Endothelial cell of umbilical vein (primary cell): ENCODE data around the gene FOXL3. TPM values are rescaled to one million over a fixed set of nuclear protein-coding genes. Genes with fewer than 3 reads are reported as not detected.

Experiments used
- BruUV-seq: library from RNA; stranded (reverse); fragments of 400-500 nt; replicated peaks from 2 replicates; lab custom pipeline; 2021; lab: Mats Ljungman, UMichigan
- CTCF ChIA-PET: fragments of 300-600, 350-600 bp; sonication (Branson Sonifier 250); formaldehyde crosslinking; loops from one replicate; lab custom pipeline; 2021; ENCODE audit warnings: antibody characterized with exemption, inconsistent platforms; lab: Charles Lee
- POLR2A ChIA-PET: fragments of 300-600, 350-600 bp; sonication (Branson Sonifier 250); formaldehyde crosslinking; loops from one replicate; lab custom pipeline; 2021; ENCODE audit warnings: antibody characterized with exemption, inconsistent platforms; lab: Charles Lee
- DNase-seq: peaks from one replicate; pipeline ENCODE4 v3.0.0-alpha.2; 2011; ENCODE audit warnings: low read depth, low spot score
- FAIRE-seq: peaks from 2 replicates; lab custom pipeline; 2011; peaks lifted over from hg19 to GRCh38; lab: Jason Lieb, UNC
- H2AFZ ChIP-seq: 2 replicates; pipeline ENCODE4 v1.6.0; 2012; ENCODE audit warnings: low read depth, low read length, control low read depth, inconsistent platforms
- H3K27ac ChIP-seq: 2 replicates; pipeline ENCODE4 v1.5.1; 2011; ENCODE audit warnings: low read depth, mild to moderate bottlenecking, control low read depth, low read length, moderate library complexity; ENCODE audit not compliant: insufficient read depth
- H3K27me3 ChIP-seq, 2 experiments: 2 replicates each; pipeline versions ENCODE4 v1.6.0 to v1.6.1; 2011; ENCODE audit warnings: low read length in 2 of 2, mixed read lengths in 1 of 2; ENCODE audit not compliant: control insufficient read depth in 2 of 2, insufficient read depth in 2 of 2
- H3K36me3 ChIP-seq, 2 experiments: 2 replicates in 1 of 2; 3 replicates in 1 of 2; pipeline ENCODE4 v1.5.1; 2011; ENCODE audit warnings: low read length in 2 of 2, mild to moderate bottlenecking in 1 of 2, moderate library complexity in 1 of 2; ENCODE audit not compliant: control insufficient read depth in 2 of 2, insufficient read depth in 2 of 2; ENCODE audit errors: extremely low read depth in 1 of 2
- H3K4me1 ChIP-seq: 3 replicates; pipeline ENCODE4 v1.5.1; 2011; ENCODE audit warnings: mild to moderate bottlenecking, low read length; ENCODE audit not compliant: control insufficient read depth, insufficient read depth; ENCODE audit errors: extremely low read depth
- H3K4me2 ChIP-seq: 2 replicates; pipeline ENCODE4 v1.6.1; 2011; ENCODE audit warnings: low read length, control low read depth, mixed read lengths; ENCODE audit not compliant: insufficient read depth
- H3K4me3 ChIP-seq, 3 experiments: fragments of 200-600 bp in 1 of 3; sonication (generic), shearing (Covaris generic) in 1 of 3; replicated peaks in 1 of 3; 2 replicates each; pipeline ENCODE4 v1.5.1; 2011 to 2016; ENCODE audit warnings: control low read depth in 3 of 3, low read length in 3 of 3, mild to moderate bottlenecking in 2 of 3, inconsistent platforms in 1 of 3, low read depth in 1 of 3, moderate library complexity in 1 of 3; ENCODE audit not compliant: insufficient read depth in 1 of 3
- H3K79me2 ChIP-seq: 2 replicates; pipeline ENCODE4 v1.6.0; 2012; ENCODE audit warnings: low read length, inconsistent platforms; ENCODE audit not compliant: control insufficient read depth, insufficient read depth
- H3K9ac ChIP-seq: replicated peaks from 2 replicates; pipeline ENCODE3; 2011; ENCODE audit warnings: low read length, control low read depth; ENCODE audit not compliant: insufficient read depth; ENCODE audit errors: extremely low read depth
- H3K9me1 ChIP-seq: replicated peaks from 3 replicates; pipeline ENCODE4 v1.6.0; 2011; ENCODE audit warnings: mild to moderate bottlenecking, low read length; ENCODE audit not compliant: control insufficient read depth, insufficient read depth; ENCODE audit errors: extremely low read depth
- H3K9me3 ChIP-seq: replicated peaks from 2 replicates; pipeline ENCODE4 v1.5.1; 2012; ENCODE audit warnings: low read length, inconsistent platforms; ENCODE audit not compliant: control insufficient read depth, insufficient read depth
- H4K20me1 ChIP-seq: replicated peaks from 2 replicates; pipeline ENCODE3; 2011; ENCODE audit warnings: mild to moderate bottlenecking, low read length; ENCODE audit not compliant: control insufficient read depth, insufficient read depth; ENCODE audit errors: extremely low read depth
- CTCF ChIP-seq, 2 donors: IDR thresholded peaks; 1 replicate in 1 of 2; 2 replicates in 1 of 2; pipeline ENCODE4 v1.5.1; 2011; ENCODE audit warnings: low read length in 2 of 2, mild to moderate bottlenecking in 2 of 2, moderate library complexity in 2 of 2, control low read depth in 1 of 2, inconsistent platforms in 1 of 2, low read depth in 1 of 2; ENCODE audit not compliant: insufficient read depth in 1 of 2; ENCODE audit errors: extremely low read depth in 1 of 2
- EZH2 ChIP-seq: IDR thresholded peaks from 2 replicates; pipeline ENCODE4 v1.6.1; 2012; ENCODE audit warnings: borderline replicate concordance, low read depth, mild to moderate bottlenecking, moderate library complexity, low read length, inconsistent platforms; ENCODE audit not compliant: severe bottlenecking
- FOS ChIP-seq: IDR thresholded peaks from 2 replicates; pipeline ENCODE4 v1.6.1; 2011; ENCODE audit warnings: mild to moderate bottlenecking, low read length, moderate library complexity, borderline replicate concordance; ENCODE audit not compliant: insufficient read depth
- GATA2 ChIP-seq: IDR thresholded peaks from 2 replicates; pipeline ENCODE4 v1.7.0; 2011; ENCODE audit warnings: low read depth, mild to moderate bottlenecking, moderate library complexity, mixed read lengths, low read length; ENCODE audit not compliant: insufficient read length, insufficient read depth
- JUN ChIP-seq: IDR thresholded peaks from 2 replicates; pipeline ENCODE4 v1.6.1; 2011; ENCODE audit warnings: borderline replicate concordance, low read depth; ENCODE audit not compliant: insufficient read length, insufficient read depth
- MAX ChIP-seq: IDR thresholded peaks from 2 replicates; pipeline ENCODE4 v1.6.1; 2011; ENCODE audit not compliant: insufficient read depth, insufficient read length
- MYC ChIP-seq: IDR thresholded peaks from one replicate; pipeline ENCODE4 v1.6.1; 2011; ENCODE audit warnings: mild to moderate bottlenecking, low read depth, low read length
- POLR2A ChIP-seq: IDR thresholded peaks from 2 replicates; pipeline ENCODE4 v1.6.1; 2012; ENCODE audit warnings: low read depth, mild to moderate bottlenecking, control low read depth, low read length
- POLR2AphosphoS5 ChIP-seq: IDR thresholded peaks from 2 replicates; pipeline ENCODE4 v1.6.1; 2012; ENCODE audit warnings: low read depth, mild to moderate bottlenecking, control low read depth, low read length, moderate library complexity; ENCODE audit not compliant: insufficient read depth
- dilution Hi-C: fragments of 300-500 bp; cut with MboI; formaldehyde crosslinking; loops from one replicate; pipeline ENCODE4 v1.15.0; 2019; ENCODE audit warnings: low sequenced_read_pairs; ENCODE audit not compliant: extremely low pct_ligation_motif_present
- intact Hi-C: fragments of 100-400 bp; cut with micrococcal nuclease; formaldehyde crosslinking; loops from one replicate; pipeline ENCODE4 v1.10.0; 2022
- polyA plus RNA-seq, 4 experiments: library from polyadenylated mRNA; depleted of rRNA in 3 of 4; stranded (reverse) in 3 of 4; unstranded in 1 of 4; fragments of >200 nt; gene quantifications; 2 replicates each; pipeline versions ENCODE4 v1.2.1 to v1.2.3, GENCODE V29; 2011 to 2012; ENCODE audit warnings: missing spikeins in 1 of 4
- total RNA-seq: library from RNA; stranded (reverse); gene quantifications from 2 replicates; pipeline ENCODE4 v1.2.3, GENCODE V29; 2021

Gene FOXL3
- total and polyA plus RNA-seq, 2 donors (not counting 3 experiments of a cell fraction or from before 2014, with no cell fraction given), result not detected

DNA sequence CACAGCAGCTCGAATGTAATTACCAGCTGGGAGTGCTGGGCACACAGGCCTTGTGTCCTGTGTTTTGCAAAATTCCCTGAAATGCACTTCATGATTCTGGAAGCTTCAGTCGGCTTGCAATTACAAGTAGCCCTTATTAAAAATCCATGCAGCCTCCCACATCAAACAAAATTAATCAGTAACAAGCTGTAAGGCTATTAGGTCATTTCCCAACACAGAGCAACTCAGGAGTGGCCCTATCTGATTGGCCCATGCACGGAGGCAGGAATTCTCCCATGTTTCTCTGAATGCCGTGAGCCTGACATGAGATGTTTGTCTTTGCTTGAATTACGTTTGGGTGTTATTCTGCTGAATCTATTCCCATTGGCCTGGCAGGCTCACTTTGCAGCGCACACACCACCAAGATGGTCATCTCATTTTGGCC, 36.9 kb downstream of the FOXL3 start:
- Histone ChIP-seq H3K4me2 (no peak overlapping the region), H3K9me3 (no peaks in the 10 kb centered on the region), H3K79me2 (no peaks in the 10 kb centered on the region), H3K27ac (no peak overlapping the region), H3K4me3 (no peak overlapping the region), H3K4me1 (no peaks in the 10 kb centered on the region), H4K20me1 (no peaks in the 10 kb centered on the region), H3K9me1 (no peaks in the 10 kb centered on the region), H2AFZ (no peak overlapping the region), H3K27me3 (peaks cover 0 to 2% of the 10 kb centered on the region in 2 experiments), H3K9ac (no peak overlapping the region), H3K36me3 (no peaks in the 10 kb centered on the region)
- ChIA-PET POLR2A (no interaction called here), CTCF (interaction anchor here (1.3 kb wide), 1 partner anchor 310 kb away, joined by 5 read pairs; no protein-coding TSS in a partner anchor)
- TF ChIP-seq POLR2AphosphoS5 (no peak), MAX (no peak), CTCF (IDR thresholded peaks at IDR 0.05; ENCODE audit: extremely low read depth in 1 of 2, insufficient read depth in 1 of 2, low read depth in 1 of 2, low read length in 2 of 2) (no peak), EZH2 (no peak), MYC (no peak), FOS (no peak), GATA2 (no peak), JUN (no peak), POLR2A (no peak)
- intact Hi-C loops, result no loop called here
- dilution Hi-C loops, result no loop called here
- no peak for DNase-seq
- BruUV-seq, result no TSS peak
- FAIRE-seq, result no peak
